Measurements from ENCODE around the gene C10orf143.

Gene C10orf143

GRCh38 chr10:130052193-130052592 lies 58.4 kb downstream of the C10orf143 start:
- no peak for DNase-seq (ENCODE audit: low read depth in 2 of 2)

- no peak for DNase-seq (ENCODE audit: low read depth in 2 of 2)
Measured at GRCh38 chr10:130050721-130051120, 59.9 kb downstream of the C10orf143 start.

- DNase-seq (ENCODE audit: low read depth in 2 of 2): no peak
Measured at GRCh38 chr10:130049987-130050386, 60.6 kb downstream of the C10orf143 start.

GRCh38 chr10:130049244-130049643 lies 61.4 kb downstream of the C10orf143 start:
- no peak for DNase-seq (ENCODE audit: low read depth in 2 of 2)

GRCh38 chr10:130048081-130048480 lies 62.5 kb downstream of the C10orf143 start:
- no peak for DNase-seq (ENCODE audit: low read depth in 2 of 2)

GRCh38 chr10:130047336-130047735 lies 63.3 kb downstream of the C10orf143 start:
- DNase-seq (ENCODE audit: low read depth in 2 of 2): no peak

- no peak for DNase-seq (ENCODE audit: low read depth in 2 of 2)
Measured at GRCh38 chr10:130046591-130046990, 64.0 kb downstream of the C10orf143 start.

- no peak for DNase-seq (ENCODE audit: low read depth in 2 of 2)
Measured at GRCh38 chr10:130045801-130046321, 64.8 kb downstream of the C10orf143 start.

GRCh38 chr10:130045091-130045652 lies 65.5 kb downstream of the C10orf143 start:
- DNase-seq (ENCODE audit: low read depth in 2 of 2): no peak

GRCh38 chr10:130044067-130045061 lies 66.3 kb downstream of the C10orf143 start:
- DNase-seq (ENCODE audit: low read depth in 2 of 2): no peak

- no peak for DNase-seq (ENCODE audit: low read depth in 2 of 2)
Measured at GRCh38 chr10:130043491-130043890, 67.1 kb downstream of the C10orf143 start.

GRCh38 chr10:130042381-130042780 lies 68.2 kb downstream of the C10orf143 start:
- no peak for DNase-seq (ENCODE audit: low read depth in 2 of 2)

GRCh38 chr10:130041451-130042371 lies 68.9 kb downstream of the C10orf143 start:
- no peak for DNase-seq (ENCODE audit: low read depth in 2 of 2)

GRCh38 chr10:130040817-130041330 lies 69.8 kb downstream of the C10orf143 start:
- DNase-seq (ENCODE audit: low read depth in 2 of 2): no peak

- no peak for DNase-seq (ENCODE audit: low read depth in 2 of 2)
Measured at GRCh38 chr10:130040351-130040750, 70.3 kb downstream of the C10orf143 start.

GRCh38 chr10:130039141-130039540 lies 71.5 kb downstream of the C10orf143 start:
- no peak for DNase-seq (ENCODE audit: low read depth in 2 of 2)

GRCh38 chr10:130038611-130039109 lies 72.0 kb downstream of the C10orf143 start:
- DNase-seq (ENCODE audit: low read depth in 2 of 2): no peak

- no peak for DNase-seq (ENCODE audit: low read depth in 2 of 2)
Measured at GRCh38 chr10:130038019-130038555, 72.5 kb downstream of the C10orf143 start.

GRCh38 chr10:130037169-130037661 lies 73.4 kb downstream of the C10orf143 start:
- no peak for DNase-seq (ENCODE audit: low read depth in 2 of 2)

- DNase-seq (ENCODE audit: low read depth in 2 of 2): no peak
Measured at GRCh38 chr10:130036296-130037065, 74.1 kb downstream of the C10orf143 start.

All from stimulated activated CD8-positive, alpha-beta memory T cell treated with anti-CD3 and anti-CD28 coated beads, Interleukin-2, amount 100 ng/mL, for 48 hours (primary cell).